Measurements from ENCODE around the gene PRKN.

PRKN gene

GRCh38 chr6:162237331-162237730 is 490.2 kb downstream of the PRKN start:
- no peak for DNase-seq (ENCODE audit: low spot score)
- TF ChIP-seq, protein P1, sequence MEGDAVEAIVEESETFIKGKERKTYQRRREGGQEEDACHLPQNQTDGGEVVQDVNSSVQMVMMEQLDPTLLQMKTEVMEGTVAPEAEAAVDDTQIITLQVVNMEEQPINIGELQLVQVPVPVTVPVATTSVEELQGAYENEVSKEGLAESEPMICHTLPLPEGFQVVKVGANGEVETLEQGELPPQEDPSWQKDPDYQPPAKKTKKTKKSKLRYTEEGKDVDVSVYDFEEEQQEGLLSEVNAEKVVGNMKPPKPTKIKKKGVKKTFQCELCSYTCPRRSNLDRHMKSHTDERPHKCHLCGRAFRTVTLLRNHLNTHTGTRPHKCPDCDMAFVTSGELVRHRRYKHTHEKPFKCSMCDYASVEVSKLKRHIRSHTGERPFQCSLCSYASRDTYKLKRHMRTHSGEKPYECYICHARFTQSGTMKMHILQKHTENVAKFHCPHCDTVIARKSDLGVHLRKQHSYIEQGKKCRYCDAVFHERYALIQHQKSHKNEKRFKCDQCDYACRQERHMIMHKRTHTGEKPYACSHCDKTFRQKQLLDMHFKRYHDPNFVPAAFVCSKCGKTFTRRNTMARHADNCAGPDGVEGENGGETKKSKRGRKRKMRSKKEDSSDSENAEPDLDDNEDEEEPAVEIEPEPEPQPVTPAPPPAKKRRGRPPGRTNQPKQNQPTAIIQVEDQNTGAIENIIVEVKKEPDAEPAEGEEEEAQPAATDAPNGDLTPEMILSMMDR (IDR thresholded peaks at IDR 0.05; ENCODE audit: borderline replicate concordance, control extremely low read depth, extremely low read depth, insufficient read depth, missing control alignments) = no peak
- in situ Hi-C loops (cut with MboI; ENCODE audit: low sequenced_read_pairs, unreplicated experiment) = no loop called here

DNA sequence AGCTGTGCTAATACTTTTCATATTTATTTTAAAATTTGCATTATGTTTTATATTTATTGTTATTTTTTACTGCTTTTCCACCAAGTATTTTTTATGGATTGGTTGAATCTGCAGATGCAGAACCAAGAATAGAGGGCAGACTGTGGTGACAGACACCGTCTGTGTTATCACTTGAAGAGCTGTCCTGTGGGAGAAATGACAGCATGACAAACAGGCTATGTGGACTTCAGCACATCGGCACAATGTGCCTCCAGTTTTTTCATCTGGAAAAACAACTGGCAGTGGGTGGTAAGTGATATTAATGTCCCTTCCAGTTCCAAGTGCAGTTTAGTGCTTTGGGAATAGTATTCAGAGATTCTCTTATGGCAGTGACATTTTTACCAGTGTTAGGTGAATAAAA is 492.9 kb downstream of the PRKN start:
- DNase-seq (ENCODE audit: low spot score) = no peak
- TF ChIP-seq, protein P1 (IDR thresholded peaks at IDR 0.05; ENCODE audit: borderline replicate concordance, control extremely low read depth, extremely low read depth, insufficient read depth, missing control alignments) = no peak
- in situ Hi-C loops (cut with MboI; ENCODE audit: low sequenced_read_pairs, unreplicated experiment) = no loop called here

- no peak for DNase-seq (ENCODE audit: low spot score)
- TF ChIP-seq, protein P1 (IDR thresholded peaks at IDR 0.05; ENCODE audit: borderline replicate concordance, control extremely low read depth, extremely low read depth, insufficient read depth, missing control alignments) = no peak
- in situ Hi-C loops (cut with MboI; ENCODE audit: low sequenced_read_pairs, unreplicated experiment) = no loop called here
Observed at GRCh38 chr6:162230147-162230752, 497.3 kb downstream of the PRKN start.

DNA sequence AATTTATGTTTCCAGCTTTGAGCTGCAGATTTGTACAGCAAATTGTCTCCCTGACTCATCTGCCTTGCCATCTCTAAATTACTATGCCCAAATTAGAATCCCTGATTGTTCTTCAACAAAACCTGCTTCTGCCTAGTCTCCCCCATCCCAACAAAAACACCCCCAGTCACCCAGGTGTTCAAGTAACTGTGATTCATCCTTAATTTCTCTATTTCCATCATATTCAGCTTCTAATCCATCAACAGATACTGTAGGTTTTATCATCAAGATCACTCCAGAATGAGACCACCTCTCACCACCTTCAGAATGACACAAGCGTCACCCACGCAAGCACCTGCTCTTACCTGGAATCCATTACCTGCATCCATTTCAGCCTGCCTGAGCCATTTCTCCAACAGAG is 498.5 kb downstream of the PRKN start:
- no peak for DNase-seq (ENCODE audit: low spot score)
- in situ Hi-C loops (cut with MboI; ENCODE audit: low sequenced_read_pairs, unreplicated experiment) = no loop called here
- TF ChIP-seq, protein P1 (IDR thresholded peaks at IDR 0.05; ENCODE audit: borderline replicate concordance, control extremely low read depth, extremely low read depth, insufficient read depth, missing control alignments) = no peak

GRCh38 chr6:162226803-162227202 is 500.8 kb downstream of the PRKN start:
- TF ChIP-seq, protein P1 (IDR thresholded peaks at IDR 0.05; ENCODE audit: borderline replicate concordance, control extremely low read depth, extremely low read depth, insufficient read depth, missing control alignments) = no peak
- in situ Hi-C loops (cut with MboI; ENCODE audit: low sequenced_read_pairs, unreplicated experiment) = no loop called here
- no peak for DNase-seq (ENCODE audit: low spot score)

- DNase-seq (ENCODE audit: low spot score) = no peak
- in situ Hi-C loops (cut with MboI; ENCODE audit: low sequenced_read_pairs, unreplicated experiment) = no loop called here
- TF ChIP-seq, protein P1 (IDR thresholded peaks at IDR 0.05; ENCODE audit: borderline replicate concordance, control extremely low read depth, extremely low read depth, insufficient read depth, missing control alignments) = no peak
Observed at GRCh38 chr6:162222521-162222920, 505.0 kb downstream of the PRKN start.

Measured in GM13976 (cell line).